ENCODE data around the gene PTPRN2. TPM values are rescaled to one million over a fixed set of nuclear protein-coding genes. Genes with fewer than 3 reads are reported as not detected.
"Not testable (repeated sequence)": the region's sequence is repeated elsewhere in the genome, so short reads cannot be mapped to it uniquely, and the experiment has no call there.

The PTPRN2 gene
- total and polyA plus RNA-seq, 9 of the 15 experiments (the other 6 are each of a cell fraction or from before 2014, with no cell fraction given), result not detected

DNA sequence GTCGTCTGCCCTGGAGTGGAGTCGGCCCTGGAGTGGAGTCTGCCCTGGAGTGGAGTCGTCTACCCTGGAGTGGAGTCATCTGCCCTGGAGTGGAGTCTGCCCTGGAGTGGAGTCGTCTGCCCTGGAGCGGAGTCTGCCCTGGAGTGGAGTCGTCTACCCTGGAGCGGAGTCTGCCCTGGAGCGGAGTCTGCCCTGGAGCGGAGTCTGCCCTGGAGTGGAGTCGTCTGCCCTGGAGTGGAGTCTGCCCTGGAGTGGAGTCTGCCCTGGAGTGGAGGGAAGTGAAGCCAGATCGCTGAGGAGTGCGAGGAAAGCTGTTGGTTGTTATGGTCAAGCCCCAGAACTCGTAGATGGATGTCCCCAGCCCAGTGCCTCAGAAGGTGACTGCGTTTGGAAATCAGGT is 63.3 kb downstream of the PTPRN2 start:
- H3K36me3 ChIP-seq (ENCODE audit: control insufficient read depth, insufficient read depth, low read length); FAIRE-seq; CTCF ChIA-PET (ENCODE audit: low intra/inter-chr PET ratio); H3K9ac ChIP-seq (ENCODE audit: insufficient read depth in 1 of 2, low read depth in 2 of 2, low read length in 2 of 2); intact Hi-C loops (cut with micrococcal nuclease); H3K4me2 ChIP-seq (ENCODE audit: insufficient read depth, low read length); H3K9me3 ChIP-seq (replicated peaks; ENCODE audit: control insufficient read depth, insufficient read depth, low read depth, low read length); in situ Hi-C loops (cut with MboI); H3K79me2 ChIP-seq (ENCODE audit: control insufficient read depth, insufficient read depth, low read length); H3K4me3 ChIP-seq; POLR2A ChIA-PET; H3K9me1 ChIP-seq (ENCODE audit: control insufficient read depth, insufficient read depth, low read length); H2AFZ ChIP-seq (ENCODE audit: low read depth, low read length); BruUV-seq (replicated peaks); H3K27ac ChIP-seq (ENCODE audit: extremely low read depth, low read depth, low read length): not testable (repeated sequence)
- TF ChIP-seq NEUROD1 (IDR thresholded peaks at IDR 0.05; ENCODE audit: borderline replicate concordance, low read depth, low read length, partially characterized antibody), result peak; percentile 94
- TF ChIP-seq SMAD4 (CRISPR knock-in tag; conservative IDR thresholded peaks at IDR 0.05), result 0 out of 2 replicates have a peak, but pooled peaks have one; percentile 47
- peak in 1 of 3 experiments; percentile 24 for TF ChIP-seq YY1 (IDR thresholded peaks at IDR 0.05; ENCODE audit: borderline replicate concordance in 1 of 3, control insufficient read depth in 1 of 3, extremely low read depth in 1 of 3, insufficient read depth in 3 of 3, insufficient read length in 1 of 3, insufficient replicate concordance in 2 of 3, low read depth in 1 of 3, low read length in 2 of 3)
- peak; percentile 44; the same call in 1 of the 2 replicates for TF ChIP-seq RNF2 (IDR thresholded peaks at IDR 0.05)
- TF ChIP-seq POLR2G (IDR thresholded peaks at IDR 0.05; ENCODE audit: low read depth, low read length), result peak; percentile 68
- 0 out of 2 replicates have a peak, but pooled peaks have one; percentile 43 for TF ChIP-seq XRCC5 (IDR thresholded peaks at IDR 0.05; ENCODE audit: low read depth, low read length)
- TF ChIP-seq CREM (IDR thresholded peaks at IDR 0.05; ENCODE audit: low read depth), result peak; percentile 38; the same call in 1 of the 2 replicates
- Histone ChIP-seq H3K27me3 (ENCODE audit: control insufficient read depth in 2 of 2, insufficient read depth in 2 of 2, low read length in 2 of 2) (peaks cover 55 to 69% of the 10 kb centered on the region in 2 experiments; a peak in 4 of 5 replicates), H3K4me1 (replicated peaks in 1 of 2; ENCODE audit: control insufficient read depth in 2 of 2, insufficient read depth in 2 of 2, low read length in 2 of 2) (peaks cover 0 to 13% of the 10 kb centered on the region in 2 experiments; a peak in 1 of 5 replicates), H4K20me1 (replicated peaks; ENCODE audit: control insufficient read depth, insufficient read depth, low read length) (peaks cover 12% of the 10 kb centered on the region; the same call in 1 of the 2 replicates)
- DNase-seq (ENCODE audit: extremely low read depth in 1 of 4, low spot score in 3 of 4) (peak in 1 of 4 experiments; percentile 55), ATAC-seq (peak; percentile 41; the same call in 1 of the 3 replicates)
- 9% methylated on average over 11 of the region's 14 CpGs for WGBS (ENCODE audit: insufficient coverage, low coverage, missing lambda C conversion rate)
